B cell (primary cell): Measurements from ENCODE around the gene HIPK4.

Experiments
- EZH2 ChIP-seq: IDR thresholded peaks from 2 replicates; pipeline ENCODE4 v1.6.1; 2012; ENCODE audit warnings: borderline replicate concordance, low read depth, mild to moderate bottlenecking, moderate library complexity, low read length; ENCODE audit not compliant: insufficient read depth, poor library complexity, severe bottlenecking
- TF ChIP-seq, protein P1 (sequence below): fragments of 200-600 bp; IDR thresholded peaks from one replicate; pipeline ENCODE4 v1.8.0; 2022; ENCODE audit warnings: antibody characterized with exemption, mild to moderate bottlenecking

- TF ChIP-seq, protein P1, sequence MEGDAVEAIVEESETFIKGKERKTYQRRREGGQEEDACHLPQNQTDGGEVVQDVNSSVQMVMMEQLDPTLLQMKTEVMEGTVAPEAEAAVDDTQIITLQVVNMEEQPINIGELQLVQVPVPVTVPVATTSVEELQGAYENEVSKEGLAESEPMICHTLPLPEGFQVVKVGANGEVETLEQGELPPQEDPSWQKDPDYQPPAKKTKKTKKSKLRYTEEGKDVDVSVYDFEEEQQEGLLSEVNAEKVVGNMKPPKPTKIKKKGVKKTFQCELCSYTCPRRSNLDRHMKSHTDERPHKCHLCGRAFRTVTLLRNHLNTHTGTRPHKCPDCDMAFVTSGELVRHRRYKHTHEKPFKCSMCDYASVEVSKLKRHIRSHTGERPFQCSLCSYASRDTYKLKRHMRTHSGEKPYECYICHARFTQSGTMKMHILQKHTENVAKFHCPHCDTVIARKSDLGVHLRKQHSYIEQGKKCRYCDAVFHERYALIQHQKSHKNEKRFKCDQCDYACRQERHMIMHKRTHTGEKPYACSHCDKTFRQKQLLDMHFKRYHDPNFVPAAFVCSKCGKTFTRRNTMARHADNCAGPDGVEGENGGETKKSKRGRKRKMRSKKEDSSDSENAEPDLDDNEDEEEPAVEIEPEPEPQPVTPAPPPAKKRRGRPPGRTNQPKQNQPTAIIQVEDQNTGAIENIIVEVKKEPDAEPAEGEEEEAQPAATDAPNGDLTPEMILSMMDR: no peak
- TF ChIP-seq EZH2: no peak
Measured at GRCh38 chr19:40357640-40358039, 32.3 kb downstream of the HIPK4 start.
